ENCODE data around the gene SP100.

Gene SP100

GRCh38 chr2:230540332-230540731, 124.3 kb downstream of the SP100 start:
- ChIA-PET CTCF (no interaction called here), POLR2A (no interaction called here)
- Histone ChIP-seq H3K27ac (ENCODE audit: extremely low read depth, low read depth, low read length) (no peak overlapping the region), H3K36me3 (ENCODE audit: control insufficient read depth in 2 of 2, insufficient read depth in 1 of 2, low read length in 2 of 2) (no peaks in the 10 kb centered on the region), H3K4me3 (ENCODE audit: low read depth, low read length) (no peak overlapping the region), H3K9me3 (ENCODE audit: control insufficient read depth, insufficient read depth, low read depth, low read length) (no peaks in the 10 kb centered on the region), H3K4me1 (ENCODE audit: control insufficient read depth, insufficient read depth, low read length) (no peaks in the 10 kb centered on the region)
- no peak for TF ChIP-seq KLF9 (tag by site-specific recombination; IDR thresholded peaks at IDR 0.05; ENCODE audit: low read depth)
- TF ChIP-seq ZNF10 (tag by site-specific recombination; IDR thresholded peaks at IDR 0.05) = no peak
- no peak for TF ChIP-seq ZNF610 (tag by site-specific recombination; IDR thresholded peaks at IDR 0.05; ENCODE audit: borderline replicate concordance)
- TF ChIP-seq KLF16 (tag by site-specific recombination; IDR thresholded peaks at IDR 0.05) = no peak
- no peak for TF ChIP-seq MZF1 (tag by site-specific recombination; IDR thresholded peaks at IDR 0.05; ENCODE audit: borderline replicate concordance)
- TF ChIP-seq SCRT1 (tag by site-specific recombination; IDR thresholded peaks at IDR 0.05; ENCODE audit: borderline replicate concordance) = no peak
- TF ChIP-seq ZNF580 (tag by site-specific recombination; IDR thresholded peaks at IDR 0.05) = no peak
- no peak for TF ChIP-seq TRIM28 (IDR thresholded peaks at IDR 0.05; ENCODE audit: borderline replicate concordance, low read length)
- TF ChIP-seq PRDM1 (tag by site-specific recombination; IDR thresholded peaks at IDR 0.05) = no peak
- no peak for TF ChIP-seq ZNF266 (tag by site-specific recombination; IDR thresholded peaks at IDR 0.05; ENCODE audit: low read depth)
- TF ChIP-seq ZNF184 (tag by site-specific recombination; IDR thresholded peaks at IDR 0.05) = no peak
- TF ChIP-seq ZNF571 (tag by site-specific recombination; IDR thresholded peaks at IDR 0.05) = no peak
- no peak for TF ChIP-seq RBAK (tag by site-specific recombination; IDR thresholded peaks at IDR 0.05)
- TF ChIP-seq ZFP37 (tag by site-specific recombination; IDR thresholded peaks at IDR 0.05) = no peak
- no peak for TF ChIP-seq KLF1 (tag by site-specific recombination; IDR thresholded peaks at IDR 0.05)
- no peak for TF ChIP-seq HOXC10 (CRISPR knock-in tag; IDR thresholded peaks at IDR 0.05)
- no peak for TF ChIP-seq ZNF26 (tag by site-specific recombination; IDR thresholded peaks at IDR 0.05)
- no peak for TF ChIP-seq ZNF121 (tag by site-specific recombination; IDR thresholded peaks at IDR 0.05)

DNA sequence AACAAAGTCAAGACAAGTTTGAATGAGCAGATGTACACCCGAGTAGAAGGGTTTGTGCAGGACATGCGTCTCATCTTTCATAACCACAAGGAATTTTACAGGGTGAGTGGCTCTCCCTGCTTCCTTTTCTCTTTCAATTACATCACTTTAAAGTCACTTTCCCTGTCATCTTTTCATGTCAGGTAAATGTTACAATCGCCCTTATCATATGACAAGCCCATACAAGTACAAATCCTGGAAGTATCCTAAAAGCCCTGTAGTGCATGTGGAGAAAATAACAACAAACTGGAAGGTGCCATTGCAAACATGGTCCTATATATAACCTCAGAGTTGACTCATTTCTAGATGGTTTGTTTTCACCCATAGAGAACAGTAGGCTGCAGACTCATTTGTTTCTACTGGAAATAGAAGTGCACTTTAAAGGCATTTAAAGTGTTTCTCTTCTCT, 126.0 kb downstream of the SP100 start:
- ChIA-PET POLR2A (no interaction called here), CTCF (interaction anchor here (0.6 kb wide), 1 partner anchor 945 kb away, joined by 4 read pairs; no protein-coding TSS in a partner anchor)
- H3K4me3 ChIP-seq (ENCODE audit: low read depth, low read length) = no peak overlapping the region
- H3K9me3 ChIP-seq (ENCODE audit: control insufficient read depth, insufficient read depth, low read depth, low read length) = no peaks in the 10 kb centered on the region
- no peaks in the 10 kb centered on the region for H3K4me1 ChIP-seq (ENCODE audit: control insufficient read depth, insufficient read depth, low read length)
- H3K27ac ChIP-seq (ENCODE audit: extremely low read depth, low read depth, low read length) = no peak overlapping the region
- H3K36me3 ChIP-seq (ENCODE audit: control insufficient read depth in 2 of 2, insufficient read depth in 1 of 2, low read length in 2 of 2) = no peaks in the 10 kb centered on the region
- TF ChIP-seq, protein P1, sequence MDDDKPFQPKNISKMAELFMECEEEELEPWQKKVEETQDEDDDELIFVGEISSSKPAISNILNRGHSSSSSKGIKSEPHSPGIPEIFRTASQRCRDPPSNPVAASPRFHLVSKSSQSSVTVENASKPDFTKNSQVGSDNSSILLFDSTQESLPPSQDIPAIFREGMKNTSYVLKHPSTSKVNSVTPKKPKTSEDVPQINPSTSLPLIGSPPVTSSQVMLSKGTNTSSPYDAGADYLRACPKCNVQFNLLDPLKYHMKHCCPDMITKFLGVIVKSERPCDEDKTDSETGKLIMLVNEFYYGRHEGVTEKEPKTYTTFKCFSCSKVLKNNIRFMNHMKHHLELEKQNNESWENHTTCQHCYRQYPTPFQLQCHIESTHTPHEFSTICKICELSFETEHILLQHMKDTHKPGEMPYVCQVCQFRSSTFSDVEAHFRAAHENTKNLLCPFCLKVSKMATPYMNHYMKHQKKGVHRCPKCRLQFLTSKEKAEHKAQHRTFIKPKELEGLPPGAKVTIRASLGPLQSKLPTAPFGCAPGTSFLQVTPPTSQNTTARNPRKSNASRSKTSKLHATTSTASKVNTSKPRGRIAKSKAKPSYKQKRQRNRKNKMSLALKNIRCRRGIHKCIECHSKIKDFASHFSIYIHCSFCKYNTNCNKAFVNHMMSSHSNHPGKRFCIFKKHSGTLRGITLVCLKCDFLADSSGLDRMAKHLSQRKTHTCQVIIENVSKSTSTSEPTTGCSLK (tag by site-specific recombination; IDR thresholded peaks at IDR 0.05) = no peak
- TF ChIP-seq ZNF776 (tag by site-specific recombination; IDR thresholded peaks at IDR 0.05; ENCODE audit: borderline replicate concordance) (no peak), EGR2 (tag by site-specific recombination; IDR thresholded peaks at IDR 0.05; ENCODE audit: low read depth) (no peak), ZSCAN16 (tag by site-specific recombination; IDR thresholded peaks at IDR 0.05) (no peak), ZNF521 (tag by site-specific recombination; IDR thresholded peaks at IDR 0.05) (no peak), ZNF510 (tag by site-specific recombination; IDR thresholded peaks at IDR 0.05; ENCODE audit: insufficient replicate concordance) (no peak), ZNF37A (tag by site-specific recombination; IDR thresholded peaks at IDR 0.05) (no peak), GFI1B (tag by site-specific recombination; IDR thresholded peaks at IDR 0.05) (no peak), ZNF624 (tag by site-specific recombination; IDR thresholded peaks at IDR 0.05) (no peak), ZBTB21 (tag by site-specific recombination; IDR thresholded peaks at IDR 0.05) (no peak), ZNF501 (tag by site-specific recombination; IDR thresholded peaks at IDR 0.05) (no peak), ZNF664 (tag by site-specific recombination; IDR thresholded peaks at IDR 0.05) (no peak), GLI2 (tag by site-specific recombination; IDR thresholded peaks at IDR 0.05; ENCODE audit: borderline replicate concordance, low read depth) (no peak), ZNF777 (tag by site-specific recombination; IDR thresholded peaks at IDR 0.05; ENCODE audit: borderline replicate concordance) (no peak)
- TF ChIP-seq, protein P2, sequence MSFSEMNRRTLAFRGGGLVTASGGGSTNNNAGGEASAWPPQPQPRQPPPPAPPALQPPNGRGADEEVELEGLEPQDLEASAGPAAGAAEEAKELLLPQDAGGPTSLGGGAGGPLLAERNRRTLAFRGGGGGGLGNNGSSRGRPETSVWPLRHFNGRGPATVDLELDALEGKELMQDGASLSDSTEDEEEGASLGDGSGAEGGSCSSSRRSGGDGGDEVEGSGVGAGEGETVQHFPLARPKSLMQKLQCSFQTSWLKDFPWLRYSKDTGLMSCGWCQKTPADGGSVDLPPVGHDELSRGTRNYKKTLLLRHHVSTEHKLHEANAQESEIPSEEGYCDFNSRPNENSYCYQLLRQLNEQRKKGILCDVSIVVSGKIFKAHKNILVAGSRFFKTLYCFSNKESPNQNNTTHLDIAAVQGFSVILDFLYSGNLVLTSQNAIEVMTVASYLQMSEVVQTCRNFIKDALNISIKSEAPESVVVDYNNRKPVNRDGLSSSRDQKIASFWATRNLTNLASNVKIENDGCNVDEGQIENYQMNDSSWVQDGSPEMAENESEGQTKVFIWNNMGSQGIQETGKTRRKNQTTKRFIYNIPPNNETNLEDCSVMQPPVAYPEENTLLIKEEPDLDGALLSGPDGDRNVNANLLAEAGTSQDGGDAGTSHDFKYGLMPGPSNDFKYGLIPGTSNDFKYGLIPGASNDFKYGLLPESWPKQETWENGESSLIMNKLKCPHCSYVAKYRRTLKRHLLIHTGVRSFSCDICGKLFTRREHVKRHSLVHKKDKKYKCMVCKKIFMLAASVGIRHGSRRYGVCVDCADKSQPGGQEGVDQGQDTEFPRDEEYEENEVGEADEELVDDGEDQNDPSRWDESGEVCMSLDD (tag by site-specific recombination; IDR thresholded peaks at IDR 0.05) = no peak

Data from HEK293 (cell line).